Mesendoderm (in vitro differentiated cells): ENCODE measurements around the gene SLC6A13.

ENCODE experiments used
- DNase-seq: peaks from one replicate; pipeline ENCODE4 v3.0.0; 2013
- H2AK5ac ChIP-seq: 2 replicates; pipeline ENCODE4 v1.6.1; 2013; ENCODE audit warnings: low read length, inconsistent platforms
- H2BK120ac ChIP-seq: 2 replicates; pipeline ENCODE4 v1.6.1; 2013; ENCODE audit warnings: low read depth, mild to moderate bottlenecking, low read length, moderate library complexity, mixed read lengths
- H2BK15ac ChIP-seq: replicated peaks from 2 replicates; pipeline ENCODE4 v1.6.1; 2013; ENCODE audit warnings: low read depth, mild to moderate bottlenecking, moderate library complexity
- H2BK5ac ChIP-seq: 2 replicates; pipeline ENCODE4 v1.6.1; 2013; ENCODE audit warnings: low read length, inconsistent platforms
- H3K18ac ChIP-seq: 2 replicates; pipeline ENCODE4 v1.6.1; 2013; ENCODE audit warnings: mild to moderate bottlenecking, low read length, mixed read lengths
- H3K23ac ChIP-seq: one replicate; pipeline ENCODE4 v1.6.1; 2013; ENCODE audit warnings: low read length
- H3K27ac ChIP-seq: 2 replicates; pipeline ENCODE4 v1.5.1; 2013; ENCODE audit warnings: low read depth, mild to moderate bottlenecking, inconsistent platforms, low read length, moderate library complexity
- H3K27me3 ChIP-seq: 2 replicates; pipeline ENCODE4 v1.6.1; 2013; ENCODE audit warnings: low read length, control low read depth, mild to moderate bottlenecking, inconsistent platforms; ENCODE audit not compliant: insufficient read depth, poor library complexity
- H3K36me3 ChIP-seq: 2 replicates; pipeline ENCODE4 v1.6.1; 2013; ENCODE audit warnings: low read length, inconsistent platforms; ENCODE audit not compliant: control insufficient read depth, insufficient read depth
- H3K4ac ChIP-seq: one replicate; pipeline ENCODE4 v1.6.1; 2013; ENCODE audit warnings: low read depth, mild to moderate bottlenecking, low read length, moderate library complexity
- H3K4me1 ChIP-seq: 2 replicates; pipeline ENCODE4 v1.6.1; 2013; ENCODE audit warnings: low read depth, low read length, inconsistent platforms; ENCODE audit not compliant: control insufficient read depth
- H3K4me2 ChIP-seq: 2 replicates; pipeline ENCODE4 v1.6.1; 2013; ENCODE audit warnings: low read length
- H3K4me3 ChIP-seq: 2 replicates; pipeline ENCODE4 v1.5.1; 2013; ENCODE audit warnings: mild to moderate bottlenecking, low read length
- H3K56ac ChIP-seq: one replicate; pipeline ENCODE4 v1.6.1; 2013; ENCODE audit warnings: low read length
- H3K79me1 ChIP-seq: 2 replicates; pipeline ENCODE4 v1.6.1; 2013; ENCODE audit warnings: low read length, inconsistent platforms
- H3K79me2 ChIP-seq: 2 replicates; pipeline ENCODE4 v1.6.1; 2013; ENCODE audit warnings: mild to moderate bottlenecking, low read length; ENCODE audit not compliant: control insufficient read depth, insufficient read depth
- H3K9ac ChIP-seq: 2 replicates; pipeline ENCODE4 v1.6.1; 2013; ENCODE audit warnings: low read length, inconsistent platforms
- H4K5ac ChIP-seq: one replicate; pipeline ENCODE4 v1.6.1; 2013; ENCODE audit warnings: low read length
- H4K8ac ChIP-seq: one replicate; pipeline ENCODE4 v1.6.1; 2013; ENCODE audit warnings: low read depth, mild to moderate bottlenecking, control low read depth, low read length, moderate library complexity
- WGBS: extraction: QIAGEN DNeasy Blood & Tissue Kit; methylation state at CpG from one replicate; pipeline ENCODE4 v1.1.7; 2013; ENCODE audit warnings: low lambda C conversion rate, missing lambda C conversion rate; ENCODE audit not compliant: insufficient coverage; ENCODE audit errors: extremely low coverage; 5-methylcytosine and 5-hydroxymethylcytosine counted together

SLC6A13 gene

DNA sequence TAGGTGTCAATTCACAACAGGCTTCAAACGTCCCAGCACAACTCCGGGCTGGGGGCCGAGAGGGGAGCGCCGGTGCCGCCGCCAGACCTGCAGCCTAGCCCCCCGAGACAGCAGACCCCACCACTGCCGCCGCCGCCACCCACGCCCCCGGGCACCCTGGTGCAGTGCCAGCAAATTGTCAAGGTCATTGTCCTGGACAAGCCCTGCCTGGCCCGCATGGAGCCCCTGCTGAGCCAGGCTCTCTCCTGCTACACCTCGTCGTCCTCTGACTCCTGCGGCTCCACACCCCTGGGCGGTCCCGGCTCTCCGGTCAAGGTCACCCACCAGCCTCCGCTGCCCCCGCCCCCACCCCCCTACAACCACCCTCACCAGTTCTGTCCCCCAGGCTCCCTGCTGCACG is 88.0 kb downstream of the SLC6A13 start:
- no peak overlapping the region for H3K27ac ChIP-seq

DNA sequence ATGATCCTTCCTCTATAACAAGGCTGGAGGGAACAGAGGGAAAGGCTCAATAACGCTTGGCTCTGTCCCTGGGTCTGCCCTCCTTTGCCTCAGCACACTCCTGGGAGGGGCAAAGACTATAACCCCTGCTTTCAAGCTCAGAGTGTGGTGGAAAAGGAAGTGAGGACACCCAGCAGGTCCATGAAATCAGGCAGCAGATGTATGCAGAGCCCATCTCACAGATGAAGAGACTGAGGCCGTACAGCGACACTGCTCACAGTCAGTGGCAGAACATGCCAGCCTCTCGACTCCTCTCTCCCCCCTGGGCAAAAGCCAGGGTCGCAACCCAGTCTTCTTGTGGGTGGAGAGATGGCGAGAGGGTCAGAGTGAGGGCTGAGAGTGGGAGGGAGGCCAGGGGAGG is 88.5 kb downstream of the SLC6A13 start:
- H3K4me3 ChIP-seq: no peak overlapping the region
- H3K23ac ChIP-seq: peak overlapping the region; percentile 45
- no peak overlapping the region for H3K18ac ChIP-seq
- H3K9ac ChIP-seq: no peak overlapping the region
- H4K5ac ChIP-seq: no peak overlapping the region
- no peaks in the 10 kb centered on the region for H3K79me1 ChIP-seq
- no peak for DNase-seq
- no peak overlapping the region for H2AK5ac ChIP-seq
- H2BK5ac ChIP-seq: no peak overlapping the region
- H4K8ac ChIP-seq: no peak overlapping the region
- no peak overlapping the region for H3K56ac ChIP-seq
- no peaks in the 10 kb centered on the region for H3K36me3 ChIP-seq
- H2BK120ac ChIP-seq: no peak overlapping the region
- no peak overlapping the region for H2BK15ac ChIP-seq
- peaks cover 3% of the 10 kb centered on the region for H3K4me1 ChIP-seq
- WGBS: no CpG with 5 or more reads among the region's 6 CpGs
- H3K4me2 ChIP-seq: no peak overlapping the region
- H3K27me3 ChIP-seq: no peaks in the 10 kb centered on the region
- H3K79me2 ChIP-seq: no peaks in the 10 kb centered on the region
- H3K4ac ChIP-seq: no peak overlapping the region
- no peak overlapping the region for H3K27ac ChIP-seq

More for the DNA sequence above, 88.0 kb downstream of the SLC6A13 start:
- no peak overlapping the region for H2BK120ac ChIP-seq
- H2BK15ac ChIP-seq: no peak overlapping the region
- no peak overlapping the region for H2BK5ac ChIP-seq
- no peak overlapping the region for H3K23ac ChIP-seq
- H3K9ac ChIP-seq: no peak overlapping the region
- no peaks in the 10 kb centered on the region for H3K79me2 ChIP-seq
- no peak overlapping the region for H4K8ac ChIP-seq
- no peak overlapping the region for H3K4me2 ChIP-seq
- no peak overlapping the region for H4K5ac ChIP-seq
- no peak overlapping the region for H3K4ac ChIP-seq
- no peak overlapping the region for H3K56ac ChIP-seq
- H3K27me3 ChIP-seq: no peaks in the 10 kb centered on the region
- H3K36me3 ChIP-seq: no peaks in the 10 kb centered on the region
- DNase-seq: no peak
- H3K4me1 ChIP-seq: no peaks in the 10 kb centered on the region
- no peak overlapping the region for H3K4me3 ChIP-seq
- WGBS: no CpG with 5 or more reads among the region's 23 CpGs
- H2AK5ac ChIP-seq: no peak overlapping the region
- no peaks in the 10 kb centered on the region for H3K79me1 ChIP-seq
- no peak overlapping the region for H3K18ac ChIP-seq

DNA sequence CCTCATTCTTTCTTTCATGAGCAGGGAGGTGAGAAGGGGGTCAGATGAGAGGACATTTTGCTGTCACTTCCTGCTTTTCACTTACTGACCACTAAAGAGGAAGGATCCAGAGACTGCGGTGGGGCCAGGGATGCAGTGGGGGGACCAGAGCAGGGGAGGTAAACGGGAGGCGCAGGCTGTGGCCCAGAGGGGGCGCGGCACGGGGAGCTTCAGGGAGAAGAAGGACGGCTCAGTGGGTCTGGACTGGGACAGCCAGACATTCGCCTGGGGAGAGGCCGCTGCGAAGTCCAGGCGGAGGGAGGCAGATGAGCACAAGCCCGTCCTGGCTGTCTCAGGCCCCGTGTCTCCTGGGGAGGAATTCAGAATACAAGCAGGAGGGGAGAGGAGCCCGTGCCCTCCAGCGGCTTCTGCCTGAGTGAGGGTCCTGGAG is 89.9 kb downstream of the SLC6A13 start:
- H3K4me3 ChIP-seq: no peak overlapping the region
- H4K8ac ChIP-seq: no peak overlapping the region
- no peak overlapping the region for H2AK5ac ChIP-seq
- H3K79me1 ChIP-seq: no peaks in the 10 kb centered on the region
- no peak overlapping the region for H2BK5ac ChIP-seq
- H3K36me3 ChIP-seq: no peaks in the 10 kb centered on the region
- no peak overlapping the region for H2BK15ac ChIP-seq
- no peak overlapping the region for H3K4me2 ChIP-seq
- no peak overlapping the region for H3K4ac ChIP-seq
- H3K4me1 ChIP-seq: peaks cover 6% of the 10 kb centered on the region
- H3K79me2 ChIP-seq: no peaks in the 10 kb centered on the region
- no peaks in the 10 kb centered on the region for H3K27me3 ChIP-seq
- H2BK120ac ChIP-seq: no peak overlapping the region
- no peak overlapping the region for H3K27ac ChIP-seq
- no peak overlapping the region for H3K9ac ChIP-seq
- no CpG with 5 or more reads among the region's 15 CpGs for WGBS
- no peak overlapping the region for H3K18ac ChIP-seq
- no peak for DNase-seq
- no peak overlapping the region for H3K56ac ChIP-seq
- H3K23ac ChIP-seq: no peak overlapping the region
- H4K5ac ChIP-seq: no peak overlapping the region

DNA sequence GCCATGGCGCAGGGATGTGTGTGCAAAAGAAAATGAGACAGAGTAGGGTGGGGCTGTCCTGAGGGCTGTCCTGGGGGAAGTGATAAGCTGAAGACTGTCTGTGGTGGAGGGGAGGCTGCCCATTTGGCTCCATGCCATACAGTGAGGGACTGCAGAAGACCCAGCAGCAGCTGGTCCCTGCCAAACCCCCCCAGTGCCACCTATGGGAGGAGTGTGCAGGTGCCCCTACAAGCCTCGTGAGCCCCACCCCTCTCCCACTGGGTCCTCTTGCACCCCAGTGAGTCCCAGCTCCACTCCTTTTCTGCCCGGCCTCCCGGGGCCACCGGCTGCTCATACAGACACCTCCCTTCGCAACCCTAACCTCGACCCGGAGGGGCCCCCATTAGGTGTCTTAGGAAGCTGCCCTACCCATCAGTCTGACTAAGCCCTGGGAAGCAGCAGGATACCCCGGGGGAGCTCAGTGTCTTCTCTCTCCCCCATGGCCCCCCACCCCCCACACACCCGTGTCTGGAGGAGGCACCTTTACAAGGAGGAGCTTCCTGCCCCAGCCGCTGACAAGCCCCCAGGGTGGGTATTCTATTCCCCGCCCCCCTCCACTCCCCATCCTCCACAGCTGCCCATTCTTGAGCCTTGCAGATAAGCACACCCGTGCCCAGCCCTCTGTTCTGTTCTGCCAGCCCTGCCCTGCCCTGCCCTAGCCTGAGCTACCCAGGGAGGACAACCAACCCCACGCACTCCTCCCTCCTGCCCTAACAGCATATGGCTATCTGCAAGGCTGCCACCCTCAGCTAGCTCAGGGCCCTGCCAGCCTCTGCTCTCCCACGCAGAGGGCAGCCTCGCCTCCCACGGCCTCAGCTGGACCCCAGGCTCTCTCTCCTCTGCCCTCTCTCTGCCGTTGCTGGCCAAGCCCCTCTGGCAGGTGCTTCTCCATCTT is 90.6 kb downstream of the SLC6A13 start:
- no peak overlapping the region for H3K56ac ChIP-seq
- no peak overlapping the region for H2AK5ac ChIP-seq
- no peaks in the 10 kb centered on the region for H3K36me3 ChIP-seq
- H3K79me1 ChIP-seq: no peaks in the 10 kb centered on the region
- no peak overlapping the region for H2BK15ac ChIP-seq
- H3K23ac ChIP-seq: no peak overlapping the region
- H4K8ac ChIP-seq: no peak overlapping the region
- no peaks in the 10 kb centered on the region for H3K79me2 ChIP-seq
- no peak overlapping the region for H3K4me3 ChIP-seq
- no peak overlapping the region for H3K18ac ChIP-seq
- H3K4me1 ChIP-seq: peaks cover 6% of the 10 kb centered on the region
- DNase-seq: no peak
- no peak overlapping the region for H3K4ac ChIP-seq
- no peak overlapping the region for H3K27ac ChIP-seq
- no peak overlapping the region for H2BK5ac ChIP-seq
- H3K4me2 ChIP-seq: no peak overlapping the region
- H2BK120ac ChIP-seq: no peak overlapping the region
- H3K9ac ChIP-seq: no peak overlapping the region
- no peak overlapping the region for H4K5ac ChIP-seq
- WGBS: no CpG with 5 or more reads among the region's 18 CpGs
- H3K27me3 ChIP-seq: no peaks in the 10 kb centered on the region

DNA sequence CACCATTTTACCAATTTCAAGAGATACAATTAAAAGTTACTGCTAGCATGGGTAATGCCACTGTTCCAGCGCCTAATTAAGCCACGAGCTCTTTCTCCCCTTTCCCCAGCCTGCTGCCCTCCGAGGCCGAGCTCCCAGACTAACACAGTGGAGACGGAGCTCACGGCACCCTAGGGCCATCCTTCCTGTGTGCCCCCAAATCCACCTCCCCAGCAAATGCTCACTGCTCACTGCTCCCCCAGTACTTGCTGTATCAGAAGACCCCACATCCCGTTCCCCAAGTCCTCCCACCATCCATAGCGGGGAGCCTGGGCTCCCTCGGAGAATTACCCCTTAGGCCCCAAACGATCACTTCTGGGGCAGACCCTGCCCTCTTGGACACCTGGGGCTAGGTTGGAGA is 91.4 kb downstream of the SLC6A13 start:
- no peak overlapping the region for H3K23ac ChIP-seq
- H2BK15ac ChIP-seq: no peak overlapping the region
- H3K27me3 ChIP-seq: no peaks in the 10 kb centered on the region
- H3K4me1 ChIP-seq: peaks cover 6% of the 10 kb centered on the region
- H3K79me1 ChIP-seq: no peaks in the 10 kb centered on the region
- no CpG with 5 or more reads among the region's 10 CpGs for WGBS
- H3K4ac ChIP-seq: no peak overlapping the region
- H3K56ac ChIP-seq: no peak overlapping the region
- H4K5ac ChIP-seq: no peak overlapping the region
- H2BK5ac ChIP-seq: no peak overlapping the region
- no peak overlapping the region for H2AK5ac ChIP-seq
- no peak overlapping the region for H3K18ac ChIP-seq
- no peak overlapping the region for H3K4me2 ChIP-seq
- no peaks in the 10 kb centered on the region for H3K79me2 ChIP-seq
- no peak overlapping the region for H3K9ac ChIP-seq
- no peaks in the 10 kb centered on the region for H3K36me3 ChIP-seq
- no peak for DNase-seq
- no peak overlapping the region for H4K8ac ChIP-seq
- H3K4me3 ChIP-seq: no peak overlapping the region
- H3K27ac ChIP-seq: no peak overlapping the region
- H2BK120ac ChIP-seq: no peak overlapping the region
